HL-60 (cell line): ENCODE data around the gene ELMO1.
A peak's percentile ranks its signal among the peaks of the same experiment; 100 is the strongest.

ENCODE experiments used
- DNase-seq, 2 experiments: peaks; one replicate each; pipeline ENCODE4 v3.0.0-alpha.2; 2010 to 2020; ENCODE audit warnings: low read depth in 1 of 2, low spot score in 1 of 2
- H3K27ac ChIP-seq: fragments of 250-450 bp; sonication (Bioruptor Pico); replicated peaks from 2 replicates; pipeline ENCODE4 v1.5.1; 2020; ENCODE audit warnings: mild to moderate bottlenecking, moderate library complexity
- H3K27me3 ChIP-seq: fragments of 250-450 bp; sonication (Bioruptor Pico); 2 replicates; pipeline ENCODE4 v1.5.1; 2021; ENCODE audit warnings: mild to moderate bottlenecking, moderate library complexity; ENCODE audit not compliant: insufficient read depth, poor library complexity, severe bottlenecking
- H3K4me3 ChIP-seq: replicated peaks from 2 replicates; pipeline ENCODE4 v1.5.1; 2011; ENCODE audit warnings: mild to moderate bottlenecking, control low read depth, low read length; ENCODE audit not compliant: insufficient read depth
- CTCF ChIP-seq: IDR thresholded peaks from one replicate; pipeline ENCODE4 v1.5.1; 2011; ENCODE audit warnings: low read length, control low read depth, inconsistent platforms; ENCODE audit not compliant: insufficient read depth
- GABPA ChIP-seq: IDR thresholded peaks from 2 replicates; pipeline ENCODE4 v1.6.1; 2012; ENCODE audit warnings: low read depth
- POLR2AphosphoS5 ChIP-seq: IDR thresholded peaks from 2 replicates; pipeline ENCODE4 v1.6.1; 2012; ENCODE audit warnings: low read depth
- REST ChIP-seq: IDR thresholded peaks from 2 replicates; pipeline ENCODE4 v1.6.1; 2012; ENCODE audit warnings: low read depth; ENCODE audit not compliant: insufficient replicate concordance
- SPI1 ChIP-seq: IDR thresholded peaks from 2 replicates; pipeline ENCODE4 v1.6.1; 2012; ENCODE audit warnings: low read depth, mild to moderate bottlenecking, borderline replicate concordance

ELMO1 gene

GRCh38 chr7:37441386-37441760 is 7.3 kb downstream of the ELMO1 start:
- DNase-seq = peak in 1 of 2 experiments; percentile 36

GRCh38 chr7:37440738-37441385 is 7.8 kb downstream of the ELMO1 start:
- no peaks in the 10 kb centered on the region for H3K27me3 ChIP-seq
- peak overlapping the region; percentile 67 for H3K27ac ChIP-seq
- no peak for TF ChIP-seq SPI1
- TF ChIP-seq POLR2AphosphoS5 = no peak
- TF ChIP-seq CTCF = no peak
- TF ChIP-seq REST = no peak
- TF ChIP-seq GABPA = no peak
- H3K4me3 ChIP-seq = no peak overlapping the region
- no peak for DNase-seq

More at GRCh38 chr7:37441386-37441760, 7.3 kb downstream of the ELMO1 start:
- H3K27ac ChIP-seq = peak overlapping the region; percentile 67
- H3K4me3 ChIP-seq = no peak overlapping the region
- TF ChIP-seq POLR2AphosphoS5 = no peak
- TF ChIP-seq CTCF = no peak
- TF ChIP-seq SPI1 = no peak
- TF ChIP-seq REST = no peak
- no peak for TF ChIP-seq GABPA
- no peaks in the 10 kb centered on the region for H3K27me3 ChIP-seq

- DNase-seq = no peak
- Histone ChIP-seq H3K4me3 (no peak overlapping the region), H3K27me3 (no peaks in the 10 kb centered on the region), H3K27ac (no peak overlapping the region)
- no peak for TF ChIP-seq GABPA
Observed at GRCh38 chr7:37439653-37440026, 9.0 kb downstream of the ELMO1 start.

- no peak for DNase-seq
- no peaks in the 10 kb centered on the region for H3K27me3 ChIP-seq
- H3K4me3 ChIP-seq = no peak overlapping the region
- no peak overlapping the region for H3K27ac ChIP-seq
- TF ChIP-seq REST = no peak
Observed at GRCh38 chr7:37438906-37439652, 9.6 kb downstream of the ELMO1 start.
